SK-N-SH (cell line): ENCODE data around the gene C17orf50. TPM values are rescaled to one million over a fixed set of nuclear protein-coding genes. Genes with fewer than 3 reads are reported as not detected.

Source experiments
- CTCF ChIA-PET: fragments of 300-600, 350-600 bp; formaldehyde crosslinking; extraction: SDS; loops from one replicate; lab custom pipeline; 2021; lab: Yijun Ruan, JAX
- POLR2A ChIA-PET: fragments of 350-600 bp; sonication (Branson Sonifier 250); formaldehyde crosslinking; extraction: SDS; loops from one replicate; lab custom pipeline; 2020; ENCODE audit warnings: antibody characterized with exemption, inconsistent platforms; lab: Yijun Ruan, JAX
- DNase-seq: peaks from one replicate; pipeline ENCODE4 v3.0.0; 2012
- H2AFZ ChIP-seq: fragments of 200-600 bp; sonication (generic); 2 replicates; pipeline ENCODE4 v1.8.1; 2016; ENCODE audit warnings: antibody characterized with exemption, mild to moderate bottlenecking, low read depth
- H3F3A ChIP-seq: fragments of 200-600 bp; sonication (generic); replicated peaks from 2 replicates; pipeline ENCODE3; 2016; ENCODE audit warnings: antibody characterized with exemption, mild to moderate bottlenecking; ENCODE audit not compliant: insufficient read depth
- H3K27ac ChIP-seq, 2 experiments: fragments of 200-500 bp in 1 of 2; fragments of 200-600 bp in 1 of 2; sonication (Bioruptor generic) in 1 of 2; sonication (generic), shearing (Covaris generic) in 1 of 2; 2 replicates each; pipeline versions ENCODE4 v1.5.1 to v1.6.1; 2014 to 2016; ENCODE audit warnings: low read depth in 2 of 2, inconsistent platforms in 1 of 2, low read length in 1 of 2, mild to moderate bottlenecking in 1 of 2, mixed read lengths in 1 of 2
- H3K27me3 ChIP-seq: fragments of 200-600 bp; sonication (generic), shearing (Covaris generic); 2 replicates; pipeline ENCODE4 v1.6.1; 2016; ENCODE audit warnings: mixed run types; ENCODE audit not compliant: insufficient read depth
- H3K36me3 ChIP-seq, 2 experiments: fragments of 200-500 bp in 1 of 2; fragments of 200-600 bp in 1 of 2; sonication (Bioruptor generic) in 1 of 2; sonication (generic) in 1 of 2; replicated peaks in 1 of 2; 2 replicates each; pipeline versions ENCODE3 to v1.5.1; 2014 to 2016; ENCODE audit warnings: low read length in 1 of 2, mild to moderate bottlenecking in 1 of 2; ENCODE audit not compliant: insufficient read depth in 2 of 2, control insufficient read depth in 1 of 2
- H3K4me1 ChIP-seq, 2 experiments: fragments of 200-500 bp in 1 of 2; fragments of 200-600 bp in 1 of 2; sonication (Bioruptor generic) in 1 of 2; sonication (generic), shearing (Covaris generic) in 1 of 2; 2 replicates each; pipeline versions ENCODE4 v1.5.1 to v1.6.1; 2014 to 2016; ENCODE audit warnings: low read depth in 1 of 2, low read length in 1 of 2, mixed run types in 1 of 2; ENCODE audit not compliant: insufficient read depth in 2 of 2, control insufficient read depth in 1 of 2
- H3K4me2 ChIP-seq: fragments of 200-600 bp; sonication (generic), shearing (Covaris generic); 2 replicates; pipeline ENCODE4 v1.6.1; 2017; ENCODE audit warnings: mixed run types
- H3K4me3 ChIP-seq, 2 experiments: fragments of 200-500 bp in 1 of 2; fragments of 200-600 bp in 1 of 2; sonication (Bioruptor generic) in 1 of 2; sonication (generic), shearing (Covaris generic) in 1 of 2; 2 replicates each; pipeline versions ENCODE4 v1.5.1 to v1.8.1; 2014 to 2016; ENCODE audit warnings: low read depth in 2 of 2, inconsistent platforms in 1 of 2, low read length in 1 of 2, mild to moderate bottlenecking in 1 of 2, mixed read lengths in 1 of 2, moderate library complexity in 1 of 2
- H3K79me2 ChIP-seq: fragments of 200-600 bp; sonication (generic); 2 replicates; pipeline ENCODE4 v1.8.1; 2017; ENCODE audit warnings: mild to moderate bottlenecking; ENCODE audit not compliant: insufficient read depth
- H3K9ac ChIP-seq: fragments of 200-600 bp; sonication (generic); 2 replicates; pipeline ENCODE4 v1.6.1; 2017; ENCODE audit warnings: mixed run types
- H3K9me2 ChIP-seq: fragments of 200-600 bp; sonication (generic); 2 replicates; pipeline ENCODE4 v1.6.1; 2017; ENCODE audit warnings: mixed run types
- H3K9me3 ChIP-seq: fragments of 200-600 bp; sonication (generic); 2 replicates; pipeline ENCODE4 v1.6.1; 2017; ENCODE audit warnings: mixed run types, mild to moderate bottlenecking, moderate library complexity
- H4K20me1 ChIP-seq: fragments of 200-600 bp; sonication (generic); 2 replicates; pipeline ENCODE4 v1.6.1; 2017; ENCODE audit warnings: mild to moderate bottlenecking, mixed run types; ENCODE audit not compliant: insufficient read depth
- CHD2 ChIP-seq: fragments of 150-350 bp; IDR thresholded peaks from 2 replicates; pipeline ENCODE4 v1.6.1; 2018; ENCODE audit warnings: low read length; ENCODE audit not compliant: partially characterized antibody
- CTCF ChIP-seq: fragments of 200-600 bp; sonication (generic); IDR thresholded peaks from 2 replicates; pipeline ENCODE4 v1.6.1; 2017; ENCODE audit warnings: antibody characterized with exemption, mild to moderate bottlenecking, moderate library complexity
- EZH2phosphoT487 ChIP-seq: fragments of 200-600 bp; sonication (generic); IDR thresholded peaks from 2 replicates; pipeline ENCODE4 v1.6.1; 2017; ENCODE audit warnings: low read depth, mixed run types, mild to moderate bottlenecking, antibody characterized with exemption, moderate library complexity, borderline replicate concordance
- FOXJ3 ChIP-seq: sonication (generic); formaldehyde crosslinking; IDR thresholded peaks from 2 replicates; pipeline ENCODE4 v1.5.1; 2020; ENCODE audit warnings: mild to moderate bottlenecking, missing genetic modification reagents
- FOXM1 ChIP-seq: IDR thresholded peaks from 2 replicates; pipeline ENCODE4 v1.4.0; 2012; ENCODE audit warnings: low read depth, mild to moderate bottlenecking
- GATA2 ChIP-seq: sonication (generic); formaldehyde crosslinking; IDR thresholded peaks from 2 replicates; pipeline ENCODE4 v1.5.0; 2020; ENCODE audit warnings: mild to moderate bottlenecking, missing genetic modification reagents
- JUND ChIP-seq: IDR thresholded peaks from 2 replicates; pipeline ENCODE4 v1.4.0; 2012
- MAX ChIP-seq: IDR thresholded peaks from 2 replicates; pipeline ENCODE4 v1.4.0; 2012; ENCODE audit warnings: low read depth
- NRF1 ChIP-seq: IDR thresholded peaks from 2 replicates; pipeline ENCODE4 v1.6.1; 2012; ENCODE audit warnings: low read depth, mild to moderate bottlenecking, low read length
- REST ChIP-seq: IDR thresholded peaks from 2 replicates; pipeline ENCODE4 v1.6.1; 2012; ENCODE audit warnings: mild to moderate bottlenecking, low read depth, low read length, moderate library complexity
- RFX5 ChIP-seq: IDR thresholded peaks from 2 replicates; pipeline ENCODE4 v1.6.1; 2012; ENCODE audit warnings: mild to moderate bottlenecking, improper control_type of control experiment, low read length
- SMC3 ChIP-seq: IDR thresholded peaks from 2 replicates; pipeline ENCODE4 v1.6.1; 2012; ENCODE audit warnings: low read depth, low read length, improper control_type of control experiment
- TAF1 ChIP-seq: IDR thresholded peaks from 2 replicates; pipeline ENCODE4 v1.6.1; 2012; ENCODE audit warnings: low read depth, mild to moderate bottlenecking, low read length, moderate library complexity, borderline replicate concordance
- TCF12 ChIP-seq: IDR thresholded peaks from 2 replicates; pipeline ENCODE4 v1.4.0; 2012
- TEAD4 ChIP-seq: IDR thresholded peaks from 2 replicates; pipeline ENCODE4 v1.4.0; 2012; ENCODE audit warnings: mild to moderate bottlenecking, borderline replicate concordance; ENCODE audit not compliant: insufficient read depth
- USF1 ChIP-seq: IDR thresholded peaks from 2 replicates; pipeline ENCODE4 v1.4.0; 2012; ENCODE audit warnings: low read depth, borderline replicate concordance
- YY1 ChIP-seq: IDR thresholded peaks from 2 replicates; pipeline ENCODE4 v1.4.0; 2012; ENCODE audit warnings: low read depth, mild to moderate bottlenecking
- WGBS: methylation state at CpG from one replicate; pipeline ENCODE4 v1.1.6; 2017; ENCODE audit warnings: low lambda C conversion rate; 5-methylcytosine and 5-hydroxymethylcytosine counted together
- polyA plus RNA-seq, 3 experiments: library from polyadenylated mRNA; depleted of rRNA; stranded (reverse); fragments of >200 nt; gene quantifications; 2 replicates each; pipeline ENCODE4 v1.2.3, GENCODE V29; 2012

Gene C17orf50
- polyA plus RNA-seq, 1 of the 3 experiments (the other 2 are of a cell fraction) = 0.05 TPM

- no peaks in the 10 kb centered on the region for H3K36me3 ChIP-seq
- no peak for DNase-seq
- CTCF ChIA-PET = interaction anchor here (0.8 to 10.4 kb wide), 13 partner anchors 11 to 436 kb away, joined by 3 to 275 read pairs (median 25); partner anchors contain the start of genes C17orf50, RASL10B and TAF15
- H4K20me1 ChIP-seq = no peaks in the 10 kb centered on the region
- H3K9ac ChIP-seq = no peak overlapping the region
- no peak for TF ChIP-seq FOXJ3 (CRISPR knock-in tag)
- TF ChIP-seq TAF1 = no peak
- TF ChIP-seq RFX5 = no peak
- H3K9me2 ChIP-seq = no peaks in the 10 kb centered on the region
- POLR2A ChIA-PET = no interaction called here
- peaks cover 11% of the 10 kb centered on the region for H3K27me3 ChIP-seq
- no peaks in the 10 kb centered on the region for H3F3A ChIP-seq
- 97% methylated on average over 6 of the region's 6 CpGs for WGBS
- no peak overlapping the region for H2AFZ ChIP-seq
- H3K4me2 ChIP-seq = no peak overlapping the region
- H3K79me2 ChIP-seq = no peaks in the 10 kb centered on the region
- H3K4me3 ChIP-seq = no peak overlapping the region
- H3K4me1 ChIP-seq = peaks cover 0 to 21% of the 10 kb centered on the region in 2 experiments; a peak in 1 of 4 replicates
- H3K9me3 ChIP-seq = no peaks in the 10 kb centered on the region
- H3K27ac ChIP-seq = no peak overlapping the region
Observed at GRCh38 chr17:35748979-35749378, 11.7 kb upstream of the C17orf50 start.

- Histone ChIP-seq H2AFZ (no peak overlapping the region), H3K79me2 (no peaks in the 10 kb centered on the region), H3K27me3 (peaks cover 11% of the 10 kb centered on the region), H3K4me3 (no peak overlapping the region), H3K9me2 (no peaks in the 10 kb centered on the region), H3K4me1 (peaks cover 0 to 21% of the 10 kb centered on the region in 2 experiments; a peak in 1 of 4 replicates), H3F3A (no peaks in the 10 kb centered on the region), H3K4me2 (peak overlapping the region; percentile 50; the same call in 1 of the 2 replicates), H3K36me3 (no peaks in the 10 kb centered on the region), H3K27ac (no peak overlapping the region), H4K20me1 (no peaks in the 10 kb centered on the region), H3K9me3 (no peaks in the 10 kb centered on the region), H3K9ac (no peak overlapping the region)
- DNase-seq = peak; percentile 68
- CTCF ChIA-PET = interaction anchor here (0.6 to 10.4 kb wide), 13 partner anchors 11 to 437 kb away, joined by 3 to 275 read pairs (median 7); partner anchors contain the start of genes C17orf50 and TAF15
- TF ChIP-seq FOXM1 (no peak), CHD2 (no peak), NRF1 (no peak), TEAD4 (no peak), FOXJ3 (CRISPR knock-in tag) (no peak), TCF12 (no peak), CTCF (no peak), EZH2phosphoT487 (no peak), YY1 (no peak), GATA2 (no peak), RFX5 (no peak), REST (no peak), USF1 (no peak), SMC3 (no peak), JUND (no peak), MAX (no peak)
- WGBS = 19% methylated on average over 19 of the region's 35 CpGs
- POLR2A ChIA-PET = no interaction called here
Observed at GRCh38 chr17:35749560-35750412, 10.9 kb upstream of the C17orf50 start.
